SU-DHL-6 (cell line): Measurements from ENCODE around the gene KIF3C.

Experiments
- H2AFZ ChIP-seq: fragments of 200-600 bp; sonication (generic); 2 replicates; pipeline ENCODE4 v1.6.1; 2014; ENCODE audit warnings: low read depth, mild to moderate bottlenecking, moderate library complexity, mixed read lengths, antibody characterized with exemption, low read length; ENCODE audit not compliant: severe bottlenecking
- H3F3A ChIP-seq: fragments of 200-600 bp; shearing (Covaris generic); 2 replicates; pipeline ENCODE4 v1.6.0; 2016; ENCODE audit warnings: antibody characterized with exemption, mild to moderate bottlenecking; ENCODE audit not compliant: insufficient read depth
- H3K27ac ChIP-seq: fragments of 200-600 bp; sonication (generic); 2 replicates; pipeline ENCODE4 v1.5.1; 2016; ENCODE audit warnings: low read depth, mild to moderate bottlenecking, low read length, moderate library complexity, mixed read lengths
- H3K27me3 ChIP-seq: fragments of 200-600 bp; sonication (generic), shearing (Covaris generic); 2 replicates; pipeline ENCODE4 v1.6.0; 2014; ENCODE audit warnings: mild to moderate bottlenecking, low read length
- H3K36me3 ChIP-seq: fragments of 200-600 bp; sonication (generic); 2 replicates; pipeline ENCODE4 v1.6.1; 2014; ENCODE audit warnings: mild to moderate bottlenecking, low read length, mixed read lengths
- H3K4me2 ChIP-seq: fragments of 300-600, 200-600 bp; shearing (Covaris generic), sonication (generic); 2 replicates; pipeline ENCODE4 v1.6.0; 2014; ENCODE audit warnings: low read length, low read depth, mild to moderate bottlenecking; ENCODE audit not compliant: poor library complexity, severe bottlenecking
- H3K4me3 ChIP-seq: fragments of 200-600 bp; sonication (generic); 2 replicates; pipeline ENCODE4 v1.5.1; 2014; ENCODE audit warnings: antibody characterized with exemption, low read length, mild to moderate bottlenecking, mixed read lengths; ENCODE audit not compliant: insufficient read depth, poor library complexity, severe bottlenecking
- H3K79me2 ChIP-seq: fragments of 200-600 bp; sonication (generic); 2 replicates; pipeline ENCODE4 v1.6.1; 2014; ENCODE audit warnings: mild to moderate bottlenecking, low read length, moderate library complexity; ENCODE audit not compliant: insufficient read depth
- H3K9ac ChIP-seq: fragments of 200-600 bp; sonication (generic); 2 replicates; pipeline ENCODE4 v1.7.0; 2014; ENCODE audit warnings: mild to moderate bottlenecking, low read length
- H3K9me2 ChIP-seq: fragments of 200-600 bp; sonication (generic); replicated peaks from 2 replicates; pipeline ENCODE4 v1.6.1; 2014; ENCODE audit warnings: low read length; ENCODE audit not compliant: insufficient read depth
- H3K9me3 ChIP-seq: fragments of 200-600 bp; sonication (generic); 2 replicates; pipeline ENCODE4 v1.6.1; 2014; ENCODE audit warnings: low read length, mixed read lengths; ENCODE audit not compliant: insufficient read depth
- H4K20me1 ChIP-seq: fragments of 200-600 bp; sonication (generic); 2 replicates; pipeline ENCODE4 v1.6.1; 2014; ENCODE audit warnings: low read depth, mild to moderate bottlenecking, antibody characterized with exemption, low read length, moderate library complexity, mixed read lengths
- CTCF ChIP-seq: fragments of 200-600 bp; sonication (generic); IDR thresholded peaks from one replicate; pipeline ENCODE4 v1.5.1; 2017; ENCODE audit warnings: antibody characterized with exemption, mild to moderate bottlenecking, low read length, moderate library complexity; ENCODE audit not compliant: insufficient read depth, poor library complexity, severe bottlenecking
- EZH2phosphoT487 ChIP-seq: fragments of 200-600 bp; sonication (generic), shearing (Covaris generic); conservative IDR thresholded peaks from 2 replicates; pipeline ENCODE4 v1.6.1; 2018; ENCODE audit warnings: mild to moderate bottlenecking, antibody characterized with exemption, low read length, moderate library complexity, mixed read lengths

The KIF3C gene

GRCh38 chr2:25922501-25922900 lies 59.8 kb downstream of the KIF3C start:
- H3K4me2 ChIP-seq = no peak overlapping the region
- H3K79me2 ChIP-seq = no peaks in the 10 kb centered on the region
- no peak overlapping the region for H3K27ac ChIP-seq
- no peaks in the 10 kb centered on the region for H3K9me2 ChIP-seq
- TF ChIP-seq CTCF (no peak), EZH2phosphoT487 (no peak)
- H3K36me3 ChIP-seq = no peaks in the 10 kb centered on the region
- H3K27me3 ChIP-seq = no peaks in the 10 kb centered on the region
- no peak overlapping the region for H3K9ac ChIP-seq
- H2AFZ ChIP-seq = no peak overlapping the region
- H3K9me3 ChIP-seq = no peaks in the 10 kb centered on the region
- H3K4me3 ChIP-seq = no peak overlapping the region
- no peaks in the 10 kb centered on the region for H4K20me1 ChIP-seq
- no peaks in the 10 kb centered on the region for H3F3A ChIP-seq

GRCh38 chr2:25920786-25921415 lies 61.4 kb downstream of the KIF3C start:
- no peak overlapping the region for H3K27ac ChIP-seq
- H3K36me3 ChIP-seq = no peaks in the 10 kb centered on the region
- H3K79me2 ChIP-seq = no peaks in the 10 kb centered on the region
- no peak overlapping the region for H3K4me3 ChIP-seq
- TF ChIP-seq EZH2phosphoT487 (no peak), CTCF (no peak)
- no peak overlapping the region for H3K4me2 ChIP-seq
- no peaks in the 10 kb centered on the region for H3K9me3 ChIP-seq
- no peaks in the 10 kb centered on the region for H3F3A ChIP-seq
- no peaks in the 10 kb centered on the region for H3K9me2 ChIP-seq
- H4K20me1 ChIP-seq = no peaks in the 10 kb centered on the region
- no peaks in the 10 kb centered on the region for H3K27me3 ChIP-seq
- H3K9ac ChIP-seq = no peak overlapping the region
- no peak overlapping the region for H2AFZ ChIP-seq

- H3K79me2 ChIP-seq = no peaks in the 10 kb centered on the region
- no peak overlapping the region for H3K4me2 ChIP-seq
- TF ChIP-seq CTCF (no peak), EZH2phosphoT487 (no peak)
- no peak overlapping the region for H2AFZ ChIP-seq
- no peak overlapping the region for H3K4me3 ChIP-seq
- no peaks in the 10 kb centered on the region for H3K27me3 ChIP-seq
- H3K36me3 ChIP-seq = no peaks in the 10 kb centered on the region
- H3K9me2 ChIP-seq = no peaks in the 10 kb centered on the region
- no peak overlapping the region for H3K27ac ChIP-seq
- H4K20me1 ChIP-seq = no peaks in the 10 kb centered on the region
- H3F3A ChIP-seq = no peaks in the 10 kb centered on the region
- no peak overlapping the region for H3K9ac ChIP-seq
- H3K9me3 ChIP-seq = no peaks in the 10 kb centered on the region
These were observed 62.0 kb downstream of the KIF3C start for GRCh38 chr2:25920336-25920735.
